Measurements from ENCODE around the gene PALM3. TPM values are rescaled to one million over a fixed set of nuclear protein-coding genes. Genes with fewer than 3 reads are reported as not detected.

Gene PALM3
- total and polyA plus RNA-seq, 10 of the 15 experiments (the other 5 are each of a cell fraction or from before 2014, with no cell fraction given) = 0.07 TPM; not detected in 9

- TF ChIP-seq MEF2B (IDR thresholded peaks at IDR 0.05; ENCODE audit: partially characterized antibody, poor library complexity, severe bottlenecking) = peak; percentile 73
- TF ChIP-seq ZBTB40 (IDR thresholded peaks at IDR 0.05; ENCODE audit: borderline replicate concordance) = no peak
- no peak; the same call in 1 of the 2 replicates for TF ChIP-seq IRF3 (IDR thresholded peaks at IDR 0.05)
- TF ChIP-seq SREBF1 (IDR thresholded peaks at IDR 0.05; ENCODE audit: low read length) = no peak
- TF ChIP-seq YY1 (IDR thresholded peaks at IDR 0.05; ENCODE audit: low read depth, low read length) = 0 out of 2 replicates have a peak, but pooled peaks have one; percentile 16
- no peak for TF ChIP-seq BRCA1 (IDR thresholded peaks at IDR 0.05; ENCODE audit: low read depth, low read length)
- peak; percentile 51; the same call in 1 of the 2 replicates for TF ChIP-seq NFIC (IDR thresholded peaks at IDR 0.05; ENCODE audit: low read depth, low read length)
- TF ChIP-seq HDAC6 (IDR thresholded peaks at IDR 0.05; ENCODE audit: unreplicated experiment) = peak; percentile 37
- TF ChIP-seq MTA2 (IDR thresholded peaks at IDR 0.05; ENCODE audit: low read depth) = peak; percentile 68; the same call in 1 of the 2 replicates
- no peak for TF ChIP-seq ZSCAN29 (IDR thresholded peaks at IDR 0.05)
- peak; percentile 42; the same call in 1 of the 2 replicates for TF ChIP-seq TAF1 (IDR thresholded peaks at IDR 0.05; ENCODE audit: borderline replicate concordance, low read depth, low read length)
- TF ChIP-seq RELA (IDR thresholded peaks at IDR 0.05; ENCODE audit: borderline replicate concordance, partially characterized antibody) = peak; percentile 32
- TF ChIP-seq YBX1 (IDR thresholded peaks at IDR 0.05) = no peak
- no peak for TF ChIP-seq POLR2AphosphoS2 (IDR thresholded peaks at IDR 0.05; ENCODE audit: low read depth, low read length)
- TF ChIP-seq PML (IDR thresholded peaks at IDR 0.05; ENCODE audit: low read length) = peak; percentile 47; the same call in 1 of the 2 replicates
- TF ChIP-seq KLF5 (IDR thresholded peaks at IDR 0.05; ENCODE audit: partially characterized antibody) = no peak
- TF ChIP-seq USF1 (IDR thresholded peaks at IDR 0.05; ENCODE audit: borderline replicate concordance, extremely low read length, insufficient read depth, low read depth, low read length) = no peak
- TF ChIP-seq HDAC2 (IDR thresholded peaks at IDR 0.05) = no peak
- TF ChIP-seq EGR1 (IDR thresholded peaks at IDR 0.05; ENCODE audit: borderline replicate concordance in 1 of 2, low read depth in 2 of 2, low read length in 2 of 2) = no peak
- TF ChIP-seq E2F8 (IDR thresholded peaks at IDR 0.05; ENCODE audit: low read depth, partially characterized antibody) = no peak
- TF ChIP-seq ZZZ3 (IDR thresholded peaks at IDR 0.05; ENCODE audit: control insufficient read depth, insufficient read length, low read depth) = no peak
These were observed 30.0 kb downstream of the PALM3 start, which contains the start of gene IL27RA (continued) for GRCh38 chr19:14031719-14032480.

Measured in GM12878 (cell line).